H9 (cell line): ENCODE results near the gene EPHX1. TPM values are rescaled to one million over a fixed set of nuclear protein-coding genes. Genes with fewer than 3 reads are reported as not detected.
A peak's percentile ranks its signal among the peaks of the same experiment; 100 is the strongest.
"Not testable (repeated sequence)": the region's sequence is repeated elsewhere in the genome, so short reads cannot be mapped to it uniquely, and the experiment has no call there.

Experiments used
- DNase-seq: peaks from one replicate; pipeline ENCODE4 v3.0.0-alpha.2; 2017
- H2AFZ ChIP-seq: one replicate; pipeline ENCODE4 v1.6.1; 2013; ENCODE audit warnings: mild to moderate bottlenecking, low read length, control low read depth, moderate library complexity
- H2AK5ac ChIP-seq: 2 replicates; pipeline ENCODE4 v1.6.1; 2013; ENCODE audit warnings: low read length, control low read depth, mixed read lengths; ENCODE audit not compliant: insufficient read length
- H2BK120ac ChIP-seq: one replicate; pipeline ENCODE4 v1.6.1; 2013; ENCODE audit warnings: low read depth, mild to moderate bottlenecking, low read length, control low read depth, inconsistent platforms; ENCODE audit not compliant: poor library complexity, severe bottlenecking
- H2BK12ac ChIP-seq: 2 replicates; pipeline ENCODE4 v1.6.1; 2013; ENCODE audit warnings: low read length, control low read depth, mixed read lengths, low read depth; ENCODE audit not compliant: insufficient read length
- H2BK15ac ChIP-seq: 2 replicates; pipeline ENCODE4 v1.6.1; 2013; ENCODE audit warnings: low read depth, low read length, control low read depth
- H2BK20ac ChIP-seq: one replicate; pipeline ENCODE4 v1.6.1; 2013; ENCODE audit warnings: low read depth, mild to moderate bottlenecking, low read length, control low read depth, inconsistent platforms; ENCODE audit not compliant: poor library complexity, severe bottlenecking
- H2BK5ac ChIP-seq: 2 replicates; pipeline ENCODE4 v1.6.1; 2013; ENCODE audit warnings: low read length, control low read depth, mixed read lengths; ENCODE audit not compliant: insufficient read length
- H3K14ac ChIP-seq: 2 replicates; pipeline ENCODE4 v1.6.1; 2013; ENCODE audit warnings: low read length, control low read depth; ENCODE audit not compliant: insufficient read depth
- H3K18ac ChIP-seq: 2 replicates; pipeline ENCODE4 v1.6.1; 2013; ENCODE audit warnings: low read depth, mild to moderate bottlenecking, mixed read lengths, low read length, control low read depth; ENCODE audit not compliant: insufficient read length
- H3K23ac ChIP-seq: 2 replicates; pipeline ENCODE4 v1.6.1; 2013; ENCODE audit warnings: low read length, control low read depth, mixed read lengths, low read depth; ENCODE audit not compliant: insufficient read length
- H3K23me2 ChIP-seq: 2 replicates; pipeline ENCODE4 v1.6.1; 2013; ENCODE audit warnings: low read depth, mild to moderate bottlenecking, mixed read lengths, low read length, control low read depth; ENCODE audit not compliant: insufficient read length, poor library complexity, severe bottlenecking
- H3K27ac ChIP-seq: 2 replicates; pipeline ENCODE4 v1.5.1; 2013; ENCODE audit warnings: low read length, control low read depth, mixed read lengths, low read depth; ENCODE audit not compliant: insufficient read length
- H3K27me3 ChIP-seq: 2 replicates; pipeline ENCODE4 v1.6.1; 2013; ENCODE audit warnings: low read length, control low read depth, inconsistent platforms; ENCODE audit not compliant: insufficient read depth
- H3K4ac ChIP-seq: 2 replicates; pipeline ENCODE4 v1.6.1; 2013; ENCODE audit warnings: low read depth, mild to moderate bottlenecking, control low read depth, inconsistent platforms, low read length, moderate library complexity
- H3K4me1 ChIP-seq: 2 replicates; pipeline ENCODE4 v1.6.1; 2013; ENCODE audit warnings: low read length, control low read depth, inconsistent platforms; ENCODE audit not compliant: insufficient read depth
- H3K4me2 ChIP-seq: 2 replicates; pipeline ENCODE4 v1.6.1; 2013; ENCODE audit warnings: low read length, control low read depth, mixed read lengths; ENCODE audit not compliant: insufficient read length, insufficient read depth
- H3K56ac ChIP-seq: 2 replicates; pipeline ENCODE4 v1.6.1; 2013; ENCODE audit warnings: low read depth, mild to moderate bottlenecking, mixed read lengths, low read length, control low read depth; ENCODE audit not compliant: insufficient read length
- H3K79me1 ChIP-seq: 2 replicates; pipeline ENCODE4 v1.6.1; 2013; ENCODE audit warnings: low read depth, mild to moderate bottlenecking, moderate library complexity, low read length, control low read depth, inconsistent platforms; ENCODE audit not compliant: insufficient read depth, poor library complexity, severe bottlenecking
- H3K79me2 ChIP-seq: 2 replicates; pipeline ENCODE4 v1.6.1; 2013; ENCODE audit warnings: low read length, control low read depth, inconsistent platforms; ENCODE audit not compliant: insufficient read depth
- H3K9ac ChIP-seq: 2 replicates; pipeline ENCODE4 v1.6.1; 2013; ENCODE audit warnings: low read length, control low read depth, mixed read lengths; ENCODE audit not compliant: insufficient read length; ENCODE audit errors: extremely low read depth
- H3K9me3 ChIP-seq: one replicate; pipeline ENCODE4 v1.6.1; 2013; ENCODE audit warnings: low read depth, low read length, inconsistent platforms; ENCODE audit not compliant: control insufficient read depth
- H3T11ph ChIP-seq: one replicate; pipeline ENCODE4 v1.6.1; 2013; ENCODE audit warnings: mild to moderate bottlenecking, low read length, control low read depth, inconsistent platforms
- H4K20me1 ChIP-seq: one replicate; pipeline ENCODE4 v1.6.1; 2013; ENCODE audit not compliant: control insufficient read depth, insufficient read length, insufficient read depth
- H4K5ac ChIP-seq: 2 replicates; pipeline ENCODE4 v1.6.1; 2013; ENCODE audit warnings: low read depth, mild to moderate bottlenecking, mixed read lengths, low read length, control low read depth; ENCODE audit not compliant: insufficient read length
- H4K8ac ChIP-seq: replicated peaks from 2 replicates; pipeline ENCODE4 v1.6.1; 2013; ENCODE audit warnings: low read length, control low read depth, mixed read lengths, low read depth; ENCODE audit not compliant: insufficient read length
- H4K91ac ChIP-seq: 2 replicates; pipeline ENCODE4 v1.6.1; 2013; ENCODE audit warnings: low read depth, mild to moderate bottlenecking, moderate library complexity, mixed read lengths, low read length, control low read depth; ENCODE audit not compliant: insufficient read length
- H3K27ac Mint-ChIP-seq, 3 experiments: 2 replicates in 2 of 3; 3 replicates in 1 of 3; pipeline ENCODE4 v1.8.0; 2020 to 2021; ENCODE audit warnings: mixed read lengths in 3 of 3, mild to moderate bottlenecking in 1 of 3, moderate library complexity in 1 of 3
- H3K27me3 Mint-ChIP-seq: 2 replicates; pipeline ENCODE4 v1.8.0; 2021; ENCODE audit warnings: low read depth, mild to moderate bottlenecking, moderate library complexity, mixed read lengths
- H3K36me3 Mint-ChIP-seq, 3 experiments: 2 replicates in 2 of 3; 3 replicates in 1 of 3; pipeline ENCODE4 v1.8.0; 2020 to 2021; ENCODE audit warnings: low read depth in 3 of 3, mixed read lengths in 3 of 3; ENCODE audit not compliant: insufficient read depth in 1 of 3
- H3K4me1 Mint-ChIP-seq, 2 experiments: 2 replicates each; pipeline ENCODE4 v1.8.0; 2020; ENCODE audit warnings: mixed read lengths in 2 of 2
- H3K4me3 Mint-ChIP-seq, 2 experiments: 2 replicates in 1 of 2; 3 replicates in 1 of 2; pipeline ENCODE4 v1.8.0; 2020 to 2021; ENCODE audit warnings: mild to moderate bottlenecking in 2 of 2, mixed read lengths in 2 of 2, moderate library complexity in 1 of 2
- H3K9me3 Mint-ChIP-seq, 2 experiments: 2 replicates in 1 of 2; 3 replicates in 1 of 2; pipeline ENCODE4 v1.8.0; 2020; ENCODE audit warnings: mild to moderate bottlenecking in 2 of 2, mixed read lengths in 2 of 2, moderate library complexity in 1 of 2
- WGBS: extraction: QIAGEN DNeasy Blood & Tissue Kit; methylation state at CpG from one replicate; pipeline ENCODE4 v1.1.7; 2013; ENCODE audit warnings: missing lambda C conversion rate, low lambda C conversion rate, mixed read lengths; ENCODE audit not compliant: insufficient read length; ENCODE audit errors: extremely low coverage; 5-methylcytosine and 5-hydroxymethylcytosine counted together
- total RNA-seq: library from RNA; stranded (reverse); gene quantifications from 2 replicates; pipeline ENCODE4 v1.2.1, GENCODE V29; 2021
- TF ChIP-seq, protein P1 (sequence below): fragments of 200-600 bp; sonication (generic); conservative IDR thresholded peaks from 3 replicates; pipeline ENCODE4 v1.8.0; 2021; ENCODE audit warnings: antibody characterized with exemption, mild to moderate bottlenecking

The EPHX1 gene
- total RNA-seq, 1 experiment from 2014 or later = 40.6 TPM

- no peak overlapping the region for H3K4me3 Mint-ChIP-seq
- TF ChIP-seq, protein P1, sequence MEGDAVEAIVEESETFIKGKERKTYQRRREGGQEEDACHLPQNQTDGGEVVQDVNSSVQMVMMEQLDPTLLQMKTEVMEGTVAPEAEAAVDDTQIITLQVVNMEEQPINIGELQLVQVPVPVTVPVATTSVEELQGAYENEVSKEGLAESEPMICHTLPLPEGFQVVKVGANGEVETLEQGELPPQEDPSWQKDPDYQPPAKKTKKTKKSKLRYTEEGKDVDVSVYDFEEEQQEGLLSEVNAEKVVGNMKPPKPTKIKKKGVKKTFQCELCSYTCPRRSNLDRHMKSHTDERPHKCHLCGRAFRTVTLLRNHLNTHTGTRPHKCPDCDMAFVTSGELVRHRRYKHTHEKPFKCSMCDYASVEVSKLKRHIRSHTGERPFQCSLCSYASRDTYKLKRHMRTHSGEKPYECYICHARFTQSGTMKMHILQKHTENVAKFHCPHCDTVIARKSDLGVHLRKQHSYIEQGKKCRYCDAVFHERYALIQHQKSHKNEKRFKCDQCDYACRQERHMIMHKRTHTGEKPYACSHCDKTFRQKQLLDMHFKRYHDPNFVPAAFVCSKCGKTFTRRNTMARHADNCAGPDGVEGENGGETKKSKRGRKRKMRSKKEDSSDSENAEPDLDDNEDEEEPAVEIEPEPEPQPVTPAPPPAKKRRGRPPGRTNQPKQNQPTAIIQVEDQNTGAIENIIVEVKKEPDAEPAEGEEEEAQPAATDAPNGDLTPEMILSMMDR = no peak
- no peak overlapping the region for H3K23ac ChIP-seq
- no peak overlapping the region for H3K56ac ChIP-seq
- no peaks in the 10 kb centered on the region for H4K20me1 ChIP-seq
- H2BK20ac ChIP-seq = no peak overlapping the region
- H3T11ph ChIP-seq = no peak overlapping the region
- no peaks in the 10 kb centered on the region for H3K23me2 ChIP-seq
- H3K79me1 ChIP-seq = no peaks in the 10 kb centered on the region
- H2AFZ ChIP-seq = no peak overlapping the region
- H4K5ac ChIP-seq = no peak overlapping the region
- H3K9me3 ChIP-seq = no peaks in the 10 kb centered on the region
- H2BK120ac ChIP-seq = no peak overlapping the region
- no peak overlapping the region for H3K14ac ChIP-seq
- H2BK15ac ChIP-seq = no peak overlapping the region
- H3K4me1 ChIP-seq = no peaks in the 10 kb centered on the region
- H3K79me2 ChIP-seq = peaks cover 1% of the 10 kb centered on the region; the same call in 1 of the 2 replicates
- H2BK12ac ChIP-seq = no peak overlapping the region
- H2BK5ac ChIP-seq = no peak overlapping the region
- H3K9ac ChIP-seq = no peak overlapping the region
- no peak overlapping the region for H3K4me2 ChIP-seq
- no peaks in the 10 kb centered on the region; a peak in 1 of 5 replicates for H3K9me3 Mint-ChIP-seq
- H3K27ac ChIP-seq = no peak overlapping the region
- no peaks in the 10 kb centered on the region for H3K27me3 ChIP-seq
- no CpG with 5 or more reads among the region's 5 CpGs for WGBS
- no peak overlapping the region for H4K91ac ChIP-seq
- no peak overlapping the region for H4K8ac ChIP-seq
- peaks cover 13% of the 10 kb centered on the region for H3K27me3 Mint-ChIP-seq
- no peak overlapping the region for H3K18ac ChIP-seq
- peaks cover 18 to 24% of the 10 kb centered on the region in 2 experiments for H3K4me1 Mint-ChIP-seq
- no peak overlapping the region for H3K27ac Mint-ChIP-seq
- peaks cover 0 to 4% (median 0%) of the 10 kb centered on the region in 3 experiments; a peak in 2 of 7 replicates for H3K36me3 Mint-ChIP-seq
- H2AK5ac ChIP-seq = no peak overlapping the region
- no peak for DNase-seq
- no peak overlapping the region for H3K4ac ChIP-seq
Observed at GRCh38 chr1:225808136-225808535, 1.8 kb upstream of the EPHX1 start.

- peaks cover 31 to 37% of the 10 kb centered on the region in 2 experiments for H3K4me1 Mint-ChIP-seq
- not testable (repeated sequence) for H3K27me3 ChIP-seq, H3K79me1 ChIP-seq, H3K23me2 ChIP-seq, H3K18ac ChIP-seq, H2BK20ac ChIP-seq, H2BK12ac ChIP-seq, H3K23ac ChIP-seq, H3K14ac ChIP-seq, H3K36me3 Mint-ChIP-seq, H3K9me3 ChIP-seq, H3K56ac ChIP-seq, H4K5ac ChIP-seq, H2BK120ac ChIP-seq, H3K4me1 ChIP-seq, H3K27ac ChIP-seq, H3K4ac ChIP-seq, H2AK5ac ChIP-seq, H3K79me2 ChIP-seq, H2BK5ac ChIP-seq, H3T11ph ChIP-seq, H4K20me1 ChIP-seq, H2BK15ac ChIP-seq, H4K91ac ChIP-seq, H4K8ac ChIP-seq, H3K9me3 Mint-ChIP-seq, H2AFZ ChIP-seq
- peak overlapping the region in 2 of 3 experiments; percentile 44 to 92; a peak in 5 of 7 replicates for H3K27ac Mint-ChIP-seq
- peak; percentile 68 for DNase-seq
- peak overlapping the region; percentile 79 to 96 for H3K4me3 Mint-ChIP-seq
- peak overlapping the region; percentile 62 for H3K9ac ChIP-seq
- H3K27me3 Mint-ChIP-seq = peaks cover 13% of the 10 kb centered on the region
- H3K4me2 ChIP-seq = peak overlapping the region; percentile 57
- WGBS = no CpG with 5 or more reads among the region's 29 CpGs
Observed at GRCh38 chr1:225810579-225811538, 935 bp downstream of the EPHX1 start.
